Measurements from ENCODE around the gene FAM181A. TPM values are rescaled to one million over a fixed set of nuclear protein-coding genes. Genes with fewer than 3 reads are reported as not detected.

Gene FAM181A
- total and polyA plus RNA-seq, 9 of the 15 experiments (the other 6 are each of a cell fraction or from before 2014, with no cell fraction given) = not detected

GRCh38 chr14:93964820-93965286, 37.7 kb downstream of the FAM181A start:
- Histone ChIP-seq H3K79me2 (ENCODE audit: control insufficient read depth, insufficient read depth, low read length) (no peaks in the 10 kb centered on the region), H3K9me1 (ENCODE audit: control insufficient read depth, insufficient read depth, low read length) (no peaks in the 10 kb centered on the region), H3K27ac (ENCODE audit: extremely low read depth, low read depth, low read length) (no peak overlapping the region), H4K20me1 (replicated peaks; ENCODE audit: control insufficient read depth, insufficient read depth, low read length) (no peaks in the 10 kb centered on the region), H3K4me2 (ENCODE audit: insufficient read depth, low read length) (no peak overlapping the region), H3K36me3 (ENCODE audit: control insufficient read depth, insufficient read depth, low read length) (no peaks in the 10 kb centered on the region), H3K9me3 (replicated peaks; ENCODE audit: control insufficient read depth, insufficient read depth, low read depth, low read length) (no peaks in the 10 kb centered on the region), H3K9ac (ENCODE audit: insufficient read depth in 1 of 2, low read depth in 2 of 2, low read length in 2 of 2) (no peak overlapping the region), H3K27me3 (ENCODE audit: control insufficient read depth in 2 of 2, insufficient read depth in 2 of 2, low read length in 2 of 2) (peaks cover 0 to 3% of the 10 kb centered on the region in 2 experiments; a peak in 3 of 5 replicates), H3K4me3 (no peak overlapping the region), H2AFZ (ENCODE audit: low read depth, low read length) (no peak overlapping the region), H3K4me1 (replicated peaks in 1 of 2; ENCODE audit: control insufficient read depth in 2 of 2, insufficient read depth in 2 of 2, low read length in 2 of 2) (0 out of 5 replicates have a peak, but pooled peaks cover 0 to under 1% of the 10 kb centered on the region in 2 experiments)
- 6% methylated on average over 3 of the region's 3 CpGs for WGBS (ENCODE audit: insufficient coverage, low coverage, missing lambda C conversion rate)
- no peak for TF ChIP-seq BRCA1 (IDR thresholded peaks at IDR 0.05)
- no peak for TF ChIP-seq BRCA1 (CRISPR knock-in tag; IDR thresholded peaks at IDR 0.05)
- TF ChIP-seq FOXO4 (CRISPR knock-in tag; IDR thresholded peaks at IDR 0.05) = no peak
- no peak for TF ChIP-seq ZNF699 (CRISPR knock-in tag; IDR thresholded peaks at IDR 0.05; ENCODE audit: insufficient replicate concordance)
- no peak for TF ChIP-seq ETS1 (conservative IDR thresholded peaks at IDR 0.05; ENCODE audit: control insufficient read depth, low read depth, low read length)
- no peak for TF ChIP-seq SAFB2 (IDR thresholded peaks at IDR 0.05; ENCODE audit: borderline replicate concordance, low read depth, low read length, severe bottlenecking)
- no peak for TF ChIP-seq ZBTB5 (IDR thresholded peaks at IDR 0.05)
- TF ChIP-seq TAF15 (IDR thresholded peaks at IDR 0.05; ENCODE audit: low read depth, low read length) = no peak
- ATAC-seq (no peak), DNase-seq (ENCODE audit: extremely low read depth in 1 of 4, low spot score in 3 of 4) (no peak), FAIRE-seq (no peak)
- intact Hi-C loops (cut with micrococcal nuclease) (no loop called here), in situ Hi-C loops (cut with MboI) (no loop called here)
- POLR2A ChIA-PET = no interaction called here
- CTCF ChIA-PET (ENCODE audit: low intra/inter-chr PET ratio) = no interaction called here
- BruUV-seq (replicated peaks) = no TSS peak
